ENCODE measurements around the gene MAP1S. TPM values are rescaled to one million over a fixed set of nuclear protein-coding genes. Genes with fewer than 3 reads are reported as not detected.
A peak's percentile ranks its signal among the peaks of the same experiment; 100 is the strongest.

Gene MAP1S
- 66.7 and 80.3 TPM in 2 replicates for total RNA-seq

- no peaks in the 10 kb centered on the region for H3K27me3 Mint-ChIP-seq (ENCODE audit: low read depth)
- peaks cover 16% of the 10 kb centered on the region for H3K36me3 Mint-ChIP-seq (ENCODE audit: low read depth)
- intact Hi-C loops (cut with micrococcal nuclease): loop anchor here (1.0 to 5.0 kb wide), 2 partner anchors 28 to 58 kb away; no protein-coding TSS in a partner anchor
- peak within 1 kb of the TSS; percentile 72 for H3K27ac Mint-ChIP-seq
- H3K9me3 Mint-ChIP-seq: no peaks in the 10 kb centered on the region
- peak; percentile 59 for DNase-seq (ENCODE audit: low spot score)
- H3K4me1 Mint-ChIP-seq (ENCODE audit: low read depth): peaks cover 36% of the 10 kb centered on the region
- peak within 1 kb of the TSS; percentile 92 for H3K4me3 Mint-ChIP-seq (ENCODE audit: low read depth)
These were observed at the start of gene MAP1S for GRCh38 chr19:17718947-17719711. TSS of gene MAP1S (plus strand) at chr19:17719480. CDS start at chr19:17719503, 23 bp downstream.

- intact Hi-C loops (cut with micrococcal nuclease): no loop called here
- DNase-seq (ENCODE audit: low spot score): no peak
- no peak overlapping the region for H3K27ac Mint-ChIP-seq
- no peaks in the 10 kb centered on the region for H3K36me3 Mint-ChIP-seq (ENCODE audit: low read depth)
- no peaks in the 10 kb centered on the region for H3K9me3 Mint-ChIP-seq
- H3K4me1 Mint-ChIP-seq (ENCODE audit: low read depth): no peaks in the 10 kb centered on the region
- H3K27me3 Mint-ChIP-seq (ENCODE audit: low read depth): no peaks in the 10 kb centered on the region
- no peak overlapping the region for H3K4me3 Mint-ChIP-seq (ENCODE audit: low read depth)
These were observed 47.4 kb upstream of the MAP1S start for GRCh38 chr19:17671906-17672305.

- no peaks in the 10 kb centered on the region for H3K9me3 Mint-ChIP-seq
- intact Hi-C loops (cut with micrococcal nuclease): no loop called here
- no peak overlapping the region for H3K4me3 Mint-ChIP-seq (ENCODE audit: low read depth)
- DNase-seq (ENCODE audit: low spot score): no peak
- no peak overlapping the region for H3K27ac Mint-ChIP-seq
- H3K27me3 Mint-ChIP-seq (ENCODE audit: low read depth): peaks cover 7% of the 10 kb centered on the region
- H3K4me1 Mint-ChIP-seq (ENCODE audit: low read depth): no peaks in the 10 kb centered on the region
- H3K36me3 Mint-ChIP-seq (ENCODE audit: low read depth): no peaks in the 10 kb centered on the region
These were observed 45.1 kb upstream of the MAP1S start for GRCh38 chr19:17673937-17674799.

GRCh38 chr19:17676295-17676694 is 43.0 kb upstream of the MAP1S start:
- Mint-ChIP-seq H3K27ac (no peak overlapping the region), H3K4me1 (ENCODE audit: low read depth) (no peaks in the 10 kb centered on the region), H3K4me3 (ENCODE audit: low read depth) (no peak overlapping the region), H3K36me3 (ENCODE audit: low read depth) (no peaks in the 10 kb centered on the region), H3K9me3 (no peaks in the 10 kb centered on the region), H3K27me3 (ENCODE audit: low read depth) (peaks cover 22% of the 10 kb centered on the region)
- DNase-seq (ENCODE audit: low spot score): no peak
- intact Hi-C loops (cut with micrococcal nuclease): no loop called here

- Mint-ChIP-seq H3K27me3 (ENCODE audit: low read depth) (peaks cover 24% of the 10 kb centered on the region), H3K36me3 (ENCODE audit: low read depth) (no peaks in the 10 kb centered on the region), H3K27ac (no peak overlapping the region), H3K4me3 (ENCODE audit: low read depth) (no peak overlapping the region), H3K4me1 (ENCODE audit: low read depth) (no peaks in the 10 kb centered on the region), H3K9me3 (no peaks in the 10 kb centered on the region)
- DNase-seq (ENCODE audit: low spot score): no peak
- intact Hi-C loops (cut with micrococcal nuclease): no loop called here
These were observed 42.3 kb upstream of the MAP1S start for GRCh38 chr19:17677002-17677401.

GRCh38 chr19:17678836-17679235 is 40.4 kb upstream of the MAP1S start:
- Mint-ChIP-seq H3K27me3 (ENCODE audit: low read depth) (peaks cover 30% of the 10 kb centered on the region), H3K4me1 (ENCODE audit: low read depth) (no peaks in the 10 kb centered on the region), H3K27ac (no peak overlapping the region), H3K4me3 (ENCODE audit: low read depth) (no peak overlapping the region), H3K36me3 (ENCODE audit: low read depth) (no peaks in the 10 kb centered on the region), H3K9me3 (no peaks in the 10 kb centered on the region)
- intact Hi-C loops (cut with micrococcal nuclease): no loop called here
- no peak for DNase-seq (ENCODE audit: low spot score)

- Mint-ChIP-seq H3K36me3 (ENCODE audit: low read depth) (no peaks in the 10 kb centered on the region), H3K4me1 (ENCODE audit: low read depth) (no peaks in the 10 kb centered on the region), H3K27ac (no peak overlapping the region), H3K27me3 (ENCODE audit: low read depth) (peaks cover 38% of the 10 kb centered on the region), H3K9me3 (no peaks in the 10 kb centered on the region), H3K4me3 (ENCODE audit: low read depth) (no peak overlapping the region)
- no peak for DNase-seq (ENCODE audit: low spot score)
- intact Hi-C loops (cut with micrococcal nuclease): no loop called here
These were observed 39.6 kb upstream of the MAP1S start for GRCh38 chr19:17679526-17680229.

- Mint-ChIP-seq H3K4me1 (ENCODE audit: low read depth) (no peaks in the 10 kb centered on the region), H3K36me3 (ENCODE audit: low read depth) (no peaks in the 10 kb centered on the region), H3K9me3 (no peaks in the 10 kb centered on the region), H3K27ac (no peak overlapping the region), H3K27me3 (ENCODE audit: low read depth) (peaks cover 43% of the 10 kb centered on the region), H3K4me3 (ENCODE audit: low read depth) (peak overlapping the region; percentile 28)
- intact Hi-C loops (cut with micrococcal nuclease): no loop called here
- DNase-seq (ENCODE audit: low spot score): peak; percentile 32
These were observed 39.0 kb upstream of the MAP1S start for GRCh38 chr19:17680230-17680722.

GRCh38 chr19:17681505-17682125 is 37.7 kb upstream of the MAP1S start:
- peaks cover 53% of the 10 kb centered on the region for H3K27me3 Mint-ChIP-seq (ENCODE audit: low read depth)
- no peak overlapping the region for H3K4me3 Mint-ChIP-seq (ENCODE audit: low read depth)
- H3K27ac Mint-ChIP-seq: no peak overlapping the region
- no peaks in the 10 kb centered on the region for H3K36me3 Mint-ChIP-seq (ENCODE audit: low read depth)
- peak; percentile 18 for DNase-seq (ENCODE audit: low spot score)
- intact Hi-C loops (cut with micrococcal nuclease): no loop called here
- no peaks in the 10 kb centered on the region for H3K4me1 Mint-ChIP-seq (ENCODE audit: low read depth)
- no peaks in the 10 kb centered on the region for H3K9me3 Mint-ChIP-seq

GRCh38 chr19:17682273-17682672 is 37.0 kb upstream of the MAP1S start:
- peaks cover 57% of the 10 kb centered on the region for H3K27me3 Mint-ChIP-seq (ENCODE audit: low read depth)
- intact Hi-C loops (cut with micrococcal nuclease): no loop called here
- H3K4me3 Mint-ChIP-seq (ENCODE audit: low read depth): no peak overlapping the region
- H3K4me1 Mint-ChIP-seq (ENCODE audit: low read depth): no peaks in the 10 kb centered on the region
- no peaks in the 10 kb centered on the region for H3K9me3 Mint-ChIP-seq
- no peak overlapping the region for H3K27ac Mint-ChIP-seq
- DNase-seq (ENCODE audit: low spot score): no peak
- H3K36me3 Mint-ChIP-seq (ENCODE audit: low read depth): no peaks in the 10 kb centered on the region

- DNase-seq (ENCODE audit: low spot score): no peak
- no peak overlapping the region for H3K4me3 Mint-ChIP-seq (ENCODE audit: low read depth)
- no peaks in the 10 kb centered on the region for H3K36me3 Mint-ChIP-seq (ENCODE audit: low read depth)
- peaks cover 59% of the 10 kb centered on the region for H3K27me3 Mint-ChIP-seq (ENCODE audit: low read depth)
- intact Hi-C loops (cut with micrococcal nuclease): no loop called here
- H3K4me1 Mint-ChIP-seq (ENCODE audit: low read depth): peaks cover 4% of the 10 kb centered on the region
- no peaks in the 10 kb centered on the region for H3K9me3 Mint-ChIP-seq
- no peak overlapping the region for H3K27ac Mint-ChIP-seq
These were observed 36.2 kb upstream of the MAP1S start for GRCh38 chr19:17683078-17683477.

- Mint-ChIP-seq H3K27me3 (ENCODE audit: low read depth) (peaks cover 61% of the 10 kb centered on the region), H3K4me3 (ENCODE audit: low read depth) (no peak overlapping the region), H3K9me3 (no peaks in the 10 kb centered on the region), H3K36me3 (ENCODE audit: low read depth) (no peaks in the 10 kb centered on the region), H3K4me1 (ENCODE audit: low read depth) (peaks cover 6% of the 10 kb centered on the region), H3K27ac (no peak overlapping the region)
- intact Hi-C loops (cut with micrococcal nuclease): no loop called here
- no peak for DNase-seq (ENCODE audit: low spot score)
These were observed 35.0 kb upstream of the MAP1S start for GRCh38 chr19:17684256-17684655.
